Right cardiac atrium (tissue), 5 donors: ENCODE data around the gene NCKAP5. TPM values are rescaled to one million over a fixed set of nuclear protein-coding genes. Genes with fewer than 3 reads are reported as not detected.
A peak's percentile ranks its signal among the peaks of the same experiment; 100 is the strongest.

Source experiments
- ATAC-seq, 2 donors: fragments of 200-7000 bp; cut with Tn5 transposase; one replicate each; pipeline versions ENCODE4 v1.8.0 to v1.9.1; 2020; ENCODE audit warnings: moderate library complexity in 2 of 2, mild to moderate bottlenecking in 1 of 2
- DNase-seq, 3 donors: peaks; one replicate each; pipeline ENCODE4 v3.0.0-alpha.2; 2020
- H3K27ac ChIP-seq: one replicate; pipeline ENCODE4 v1.5.1; 2013; ENCODE audit warnings: mild to moderate bottlenecking, low read length, control low read depth, moderate library complexity
- H3K27me3 ChIP-seq: one replicate; pipeline ENCODE4 v1.6.1; 2013; ENCODE audit not compliant: control insufficient read depth, insufficient read depth
- H3K4me1 ChIP-seq: one replicate; pipeline ENCODE4 v1.6.1; 2013; ENCODE audit warnings: low read length; ENCODE audit not compliant: control insufficient read depth, insufficient read depth
- H3K4me3 ChIP-seq: one replicate; pipeline ENCODE4 v1.5.1; 2013; ENCODE audit warnings: low read length, control low read depth
- H3K9me3 ChIP-seq: one replicate; pipeline ENCODE4 v1.6.1; 2013; ENCODE audit warnings: low read length; ENCODE audit not compliant: control insufficient read depth
- WGBS: extraction: QIAGEN DNeasy Blood & Tissue Kit; methylation state at CpG from one replicate; pipeline ENCODE4 v1.1.7; 2013; 5-methylcytosine and 5-hydroxymethylcytosine counted together
- intact Hi-C, 4 donors: fragments of 100-400 bp; cut with DNase I; formaldehyde crosslinking; loops; one replicate each; pipeline versions ENCODE4 v1.11.0 to v1.14.0; 2022 to 2023
- polyA plus RNA-seq: library from polyadenylated mRNA; stranded (reverse); fragments of 200-250 nt; gene quantifications from one replicate; pipeline ENCODE4 v1.2.3, GENCODE V29; 2013
- total RNA-seq, 4 donors: library from RNA; stranded (reverse); fragmentation: NEBNext Ultra II Directional; extraction: Animal tissue kit (Norgen Biotek cat#: 25700); gene quantifications; one replicate each; pipeline ENCODE4 v1.2.1, GENCODE V29; 2021
- donor health status: healthy with polysubstance abuse.
- donor health status: DM: no; HTN: yes; CAD: no.
- donor health status: DM: no; HTN: no; CAD: no.
- donor health status: DM: no; HTN: yes; CAD: no; lungs with severe emphysema.
- donor health status: DM: yes; HTN: yes; CAD: no.

Gene NCKAP5
- total and polyA plus RNA-seq, 5 donors = 3.8 to 11.1 (median 7.3) TPM

GRCh38 chr2:133120310-133120709, 448.0 kb downstream of the NCKAP5 start:
- H3K27me3 ChIP-seq = no peaks in the 10 kb centered on the region
- no peak overlapping the region for H3K4me3 ChIP-seq
- H3K27ac ChIP-seq = no peak overlapping the region
- no peak for ATAC-seq
- H3K9me3 ChIP-seq = no peaks in the 10 kb centered on the region
- WGBS = 67% methylated on average over 1 of the region's 1 CpG
- intact Hi-C loops = no loop called here
- no peak for DNase-seq
- no peaks in the 10 kb centered on the region for H3K4me1 ChIP-seq

- Histone ChIP-seq H3K9me3 (no peaks in the 10 kb centered on the region), H3K27me3 (no peaks in the 10 kb centered on the region), H3K4me1 (no peaks in the 10 kb centered on the region), H3K4me3 (no peak overlapping the region), H3K27ac (no peak overlapping the region)
- no peak for DNase-seq
- intact Hi-C loops = no loop called here
- no peak for ATAC-seq
- WGBS = 89% methylated on average over 4 of the region's 4 CpGs
Measured at GRCh38 chr2:133110201-133110600, 458.1 kb downstream of the NCKAP5 start.

- no peaks in the 10 kb centered on the region for H3K9me3 ChIP-seq
- WGBS = 84% methylated on average over 4 of the region's 4 CpGs
- no peaks in the 10 kb centered on the region for H3K4me1 ChIP-seq
- DNase-seq = no peak
- H3K27ac ChIP-seq = no peak overlapping the region
- no peak overlapping the region for H3K4me3 ChIP-seq
- no peaks in the 10 kb centered on the region for H3K27me3 ChIP-seq
- no peak for ATAC-seq
- intact Hi-C loops = no loop called here
Measured at GRCh38 chr2:133109772-133110171, 458.5 kb downstream of the NCKAP5 start.

GRCh38 chr2:133107058-133107815, 461.0 kb downstream of the NCKAP5 start:
- 85% methylated on average over 9 of the region's 9 CpGs for WGBS
- no peaks in the 10 kb centered on the region for H3K9me3 ChIP-seq
- peak in 1 of 2 donors; percentile 65 for ATAC-seq
- no peaks in the 10 kb centered on the region for H3K4me1 ChIP-seq
- intact Hi-C loops = no loop called here
- H3K27me3 ChIP-seq = no peaks in the 10 kb centered on the region
- no peak overlapping the region for H3K4me3 ChIP-seq
- DNase-seq = peak; percentile 12 to 38 (median 30)
- H3K27ac ChIP-seq = no peak overlapping the region

GRCh38 chr2:133104871-133105270, 463.4 kb downstream of the NCKAP5 start:
- ATAC-seq (no peak), DNase-seq (no peak)
- H3K27ac ChIP-seq = no peak overlapping the region
- H3K27me3 ChIP-seq = no peaks in the 10 kb centered on the region
- WGBS = 96% methylated on average over 2 of the region's 2 CpGs
- intact Hi-C loops = no loop called here
- no peak overlapping the region for H3K4me3 ChIP-seq
- no peaks in the 10 kb centered on the region for H3K4me1 ChIP-seq
- no peaks in the 10 kb centered on the region for H3K9me3 ChIP-seq

- H3K9me3 ChIP-seq = no peaks in the 10 kb centered on the region
- WGBS = 75% methylated on average over 1 of the region's 1 CpG
- H3K27ac ChIP-seq = no peak overlapping the region
- intact Hi-C loops = no loop called here
- no peaks in the 10 kb centered on the region for H3K27me3 ChIP-seq
- DNase-seq (no peak), ATAC-seq (no peak)
- H3K4me3 ChIP-seq = no peak overlapping the region
- H3K4me1 ChIP-seq = no peaks in the 10 kb centered on the region
Measured at GRCh38 chr2:133098787-133099186, 469.5 kb downstream of the NCKAP5 start.

GRCh38 chr2:133097666-133098065, 470.6 kb downstream of the NCKAP5 start:
- 88% methylated on average over 3 of the region's 3 CpGs for WGBS
- intact Hi-C loops = no loop called here
- H3K4me1 ChIP-seq = no peaks in the 10 kb centered on the region
- ATAC-seq (no peak), DNase-seq (no peak)
- no peak overlapping the region for H3K4me3 ChIP-seq
- no peak overlapping the region for H3K27ac ChIP-seq
- H3K9me3 ChIP-seq = no peaks in the 10 kb centered on the region
- no peaks in the 10 kb centered on the region for H3K27me3 ChIP-seq

- intact Hi-C loops = no loop called here
- Histone ChIP-seq H3K4me1 (no peaks in the 10 kb centered on the region), H3K4me3 (no peak overlapping the region), H3K27me3 (no peaks in the 10 kb centered on the region), H3K27ac (no peak overlapping the region), H3K9me3 (no peaks in the 10 kb centered on the region)
- ATAC-seq (no peak), DNase-seq (no peak)
- 83% methylated on average over 3 of the region's 3 CpGs for WGBS
Measured at GRCh38 chr2:133092571-133092970, 475.7 kb downstream of the NCKAP5 start.

- ATAC-seq (no peak), DNase-seq (no peak)
- Histone ChIP-seq H3K27ac (no peak overlapping the region), H3K27me3 (no peaks in the 10 kb centered on the region), H3K4me3 (no peak overlapping the region), H3K4me1 (no peaks in the 10 kb centered on the region), H3K9me3 (no peaks in the 10 kb centered on the region)
- 72% methylated on average over 2 of the region's 2 CpGs for WGBS
- intact Hi-C loops = no loop called here
Measured at GRCh38 chr2:133090358-133090757, 477.9 kb downstream of the NCKAP5 start.

GRCh38 chr2:133086176-133086575, 482.1 kb downstream of the NCKAP5 start:
- intact Hi-C loops = no loop called here
- Histone ChIP-seq H3K9me3 (no peaks in the 10 kb centered on the region), H3K27ac (no peak overlapping the region), H3K27me3 (no peaks in the 10 kb centered on the region), H3K4me1 (no peaks in the 10 kb centered on the region), H3K4me3 (no peak overlapping the region)
- ATAC-seq (no peak), DNase-seq (no peak)
- WGBS = 89% methylated on average over 6 of the region's 6 CpGs

GRCh38 chr2:133085646-133086045, 482.6 kb downstream of the NCKAP5 start:
- WGBS = 98% methylated on average over 2 of the region's 2 CpGs

GRCh38 chr2:133082034-133082433, 486.2 kb downstream of the NCKAP5 start:
- H3K27ac ChIP-seq = no peak overlapping the region
- no peaks in the 10 kb centered on the region for H3K4me1 ChIP-seq
- no peaks in the 10 kb centered on the region for H3K9me3 ChIP-seq
- intact Hi-C loops = no loop called here
- DNase-seq = no peak
- no peak overlapping the region for H3K4me3 ChIP-seq
- ATAC-seq = no peak
- no peaks in the 10 kb centered on the region for H3K27me3 ChIP-seq
- 93% methylated on average over 1 of the region's 1 CpG for WGBS

More at GRCh38 chr2:133085646-133086045, 482.6 kb downstream of the NCKAP5 start:
- Histone ChIP-seq H3K4me1 (no peaks in the 10 kb centered on the region), H3K27ac (no peak overlapping the region), H3K4me3 (no peak overlapping the region), H3K27me3 (no peaks in the 10 kb centered on the region), H3K9me3 (no peaks in the 10 kb centered on the region)
- ATAC-seq (no peak), DNase-seq (no peak)
- intact Hi-C loops = no loop called here
